ENCODE results near the gene PLSCR5.

PLSCR5 gene

GRCh38 chr3:146590521-146590920, 14.6 kb downstream of the PLSCR5 start:
- no peak overlapping the region for H3K27ac ChIP-seq
- no peak for DNase-seq (ENCODE audit: low read depth, low spot score)

GRCh38 chr3:146589899-146590508, 15.1 kb downstream of the PLSCR5 start:
- DNase-seq (ENCODE audit: low read depth, low spot score) = no peak
- no peak overlapping the region for H3K27ac ChIP-seq

- DNase-seq (ENCODE audit: low read depth, low spot score) = no peak
- H3K27ac ChIP-seq = no peak overlapping the region
Observed at GRCh38 chr3:146585156-146585555, 20.0 kb downstream of the PLSCR5 start.

- H3K27ac ChIP-seq = peak overlapping the region; percentile 70
- DNase-seq (ENCODE audit: low read depth, low spot score) = peak; percentile 87
Observed at GRCh38 chr3:146581951-146582467, 23.1 kb downstream of the PLSCR5 start.

GRCh38 chr3:146581080-146581601, 24.0 kb downstream of the PLSCR5 start:
- H3K27ac ChIP-seq = peak overlapping the region; percentile 70
- DNase-seq (ENCODE audit: low read depth, low spot score) = no peak

GRCh38 chr3:146577662-146578061, 27.5 kb downstream of the PLSCR5 start:
- no peak for DNase-seq (ENCODE audit: low read depth, low spot score)
- no peak overlapping the region for H3K27ac ChIP-seq

- DNase-seq (ENCODE audit: low read depth, low spot score) = no peak
- no peak overlapping the region for H3K27ac ChIP-seq
Observed at GRCh38 chr3:146575636-146576035, 29.5 kb downstream of the PLSCR5 start.

- no peak for DNase-seq (ENCODE audit: low read depth, low spot score)
Observed at GRCh38 chr3:146574173-146574572, 31.0 kb downstream of the PLSCR5 start.

GRCh38 chr3:146569314-146569713, 35.8 kb downstream of the PLSCR5 start:
- H3K27ac ChIP-seq = no peak overlapping the region
- no peak for DNase-seq (ENCODE audit: low read depth, low spot score)

More at GRCh38 chr3:146574173-146574572, 31.0 kb downstream of the PLSCR5 start:
- H3K27ac ChIP-seq = no peak overlapping the region

- no peak for DNase-seq (ENCODE audit: low read depth, low spot score)
- no peak overlapping the region for H3K27ac ChIP-seq
Observed at GRCh38 chr3:146566138-146566537, 39.0 kb downstream of the PLSCR5 start.

GRCh38 chr3:146561879-146562278, 43.3 kb downstream of the PLSCR5 start:
- DNase-seq (ENCODE audit: low read depth, low spot score) = no peak
- no peak overlapping the region for H3K27ac ChIP-seq

- no peak for DNase-seq (ENCODE audit: low read depth, low spot score)
- H3K27ac ChIP-seq = no peak overlapping the region
Observed at GRCh38 chr3:146561463-146561862, 43.7 kb downstream of the PLSCR5 start.

GRCh38 chr3:146560678-146561077, 44.5 kb downstream of the PLSCR5 start:
- no peak overlapping the region for H3K27ac ChIP-seq
- DNase-seq (ENCODE audit: low read depth, low spot score) = no peak

GRCh38 chr3:146559388-146559787, 45.8 kb downstream of the PLSCR5 start:
- DNase-seq (ENCODE audit: low read depth, low spot score) = no peak
- H3K27ac ChIP-seq = no peak overlapping the region

- H3K27ac ChIP-seq = no peak overlapping the region
- no peak for DNase-seq (ENCODE audit: low read depth, low spot score)
Observed at GRCh38 chr3:146558781-146559180, 46.4 kb downstream of the PLSCR5 start.

GRCh38 chr3:146557745-146558144, 47.4 kb downstream of the PLSCR5 start:
- no peak overlapping the region for H3K27ac ChIP-seq
- DNase-seq (ENCODE audit: low read depth, low spot score) = no peak

- no peak for DNase-seq (ENCODE audit: low read depth, low spot score)
- H3K27ac ChIP-seq = no peak overlapping the region
Observed at GRCh38 chr3:146555311-146555710, 49.8 kb downstream of the PLSCR5 start.

- H3K27ac ChIP-seq = no peak overlapping the region
- no peak for DNase-seq (ENCODE audit: low read depth, low spot score)
Observed at GRCh38 chr3:146554151-146554760, 50.9 kb downstream of the PLSCR5 start.

GRCh38 chr3:146550743-146551510, 54.2 kb downstream of the PLSCR5 start:
- peak; percentile 64 for DNase-seq (ENCODE audit: low read depth, low spot score)
- H3K27ac ChIP-seq = peak overlapping the region; percentile 11

- DNase-seq (ENCODE audit: low read depth, low spot score) = no peak
- H3K27ac ChIP-seq = no peak overlapping the region
Observed at GRCh38 chr3:146550070-146550615, 55.0 kb downstream of the PLSCR5 start.
